Measurements from ENCODE around the gene CFAP74.
"Not testable (repeated sequence)": the region's sequence is repeated elsewhere in the genome, so short reads cannot be mapped to it uniquely, and the experiment has no call there.

CFAP74 gene

DNA sequence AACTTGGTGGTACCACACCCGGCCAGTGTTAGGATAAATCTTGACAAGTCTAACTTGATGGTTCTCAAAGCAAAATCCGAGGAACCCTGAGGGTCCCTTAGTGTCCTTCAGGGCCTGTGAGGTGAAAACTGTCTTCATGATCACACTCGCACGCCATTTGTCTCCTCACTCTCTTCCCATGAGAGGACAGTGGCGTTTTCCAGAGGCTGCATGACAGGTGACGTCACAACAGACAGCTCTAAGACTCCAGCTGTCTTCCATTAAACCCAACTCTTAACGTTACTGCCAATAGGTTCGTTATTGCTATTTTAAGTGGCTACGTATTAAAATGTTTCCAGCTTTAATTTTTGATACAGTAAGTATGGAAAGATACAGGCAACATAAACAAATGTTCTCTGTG, 13.8 kb downstream of the CFAP74 start:
- FAIRE-seq (no peak), DNase-seq (ENCODE audit: insufficient read length, low spot score) (no peak)

DNA sequence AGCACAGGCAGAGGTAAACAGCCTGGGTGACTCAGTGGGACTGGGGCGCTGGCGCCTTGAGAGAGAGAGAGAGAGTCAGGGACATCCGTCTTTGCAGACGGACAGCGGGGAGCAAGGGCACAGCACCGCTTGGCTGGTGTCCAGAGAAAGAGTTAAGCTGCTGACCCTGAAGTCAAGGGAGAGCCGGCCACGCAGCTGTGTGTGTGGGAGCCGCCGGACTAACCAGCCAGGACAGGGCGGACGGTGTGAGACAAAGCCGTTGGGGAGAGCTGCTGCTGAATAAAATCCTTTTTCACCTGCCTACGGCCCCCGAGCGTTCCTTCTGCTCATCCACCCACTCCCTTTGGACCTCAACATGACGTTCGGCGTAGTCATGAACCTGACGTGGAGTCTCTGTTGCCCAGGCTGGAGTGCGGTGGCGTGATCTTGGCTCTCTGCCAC, 14.5 kb downstream of the CFAP74 start:
- no peak for FAIRE-seq
- no peak for DNase-seq (ENCODE audit: insufficient read length, low spot score)

DNA sequence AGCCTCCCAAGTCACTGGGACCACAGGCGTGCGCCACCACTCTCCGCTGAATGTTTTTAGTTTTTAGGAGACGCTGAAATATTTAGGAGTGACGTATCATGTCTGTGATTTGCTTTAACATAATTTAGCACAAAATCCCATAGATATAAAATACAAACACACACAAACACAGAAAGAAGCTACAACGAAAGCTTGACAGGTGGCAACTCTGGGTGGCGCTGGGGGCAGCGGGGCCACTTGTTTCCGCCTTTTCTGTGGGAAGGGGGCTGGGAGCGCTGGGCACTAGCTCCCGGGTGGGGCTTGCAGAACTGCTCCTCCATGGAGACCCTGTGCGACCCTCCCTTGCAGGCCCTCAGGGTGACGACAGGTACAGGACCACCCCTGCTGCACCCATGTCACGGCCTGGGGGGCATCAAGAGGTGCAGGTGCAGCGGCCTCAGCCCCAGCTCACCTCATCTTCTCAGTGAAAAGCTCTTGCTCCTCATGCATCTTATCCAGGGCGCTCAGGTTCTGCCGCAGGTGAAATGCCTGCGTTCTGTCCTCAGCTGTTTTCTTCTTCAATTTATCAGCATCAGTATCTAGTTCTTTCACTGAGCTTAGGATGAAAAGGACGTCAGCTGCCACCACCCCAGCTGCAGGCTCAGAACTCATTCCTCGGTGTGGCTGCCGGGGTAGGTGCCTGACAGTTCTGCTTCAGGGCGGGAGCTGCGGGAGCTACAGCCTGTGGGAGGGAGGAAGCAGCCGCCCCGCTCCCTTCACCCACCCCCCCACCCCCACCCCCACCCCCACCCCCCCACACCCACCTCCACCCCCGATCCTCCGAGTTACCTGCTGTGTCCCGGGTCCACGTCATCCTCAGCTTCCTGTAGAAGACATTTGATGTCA, 15.3 kb downstream of the CFAP74 start:
- DNase-seq (ENCODE audit: insufficient read length, low spot score) (no peak), FAIRE-seq (no peak)

DNA sequence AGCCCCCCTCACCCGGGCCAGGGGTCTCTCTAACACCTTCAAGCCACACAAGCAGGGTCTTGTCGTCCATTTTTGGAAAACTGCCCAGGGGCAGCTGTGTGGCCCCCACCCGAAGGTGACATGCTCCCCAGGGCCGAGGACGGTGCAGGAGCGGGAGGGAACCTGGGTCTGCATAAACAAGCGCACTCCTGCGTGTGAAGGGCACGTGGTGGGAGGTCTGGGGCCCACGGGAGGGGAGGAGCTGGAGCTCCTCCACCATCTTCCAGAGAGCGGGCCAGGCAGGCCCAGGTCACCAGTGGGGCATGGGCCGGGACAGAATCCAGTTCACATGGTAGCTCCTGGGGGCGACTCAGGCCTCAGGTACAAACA, 16.5 kb downstream of the CFAP74 start:
- DNase-seq (ENCODE audit: insufficient read length, low spot score) (no peak), FAIRE-seq (no peak)

DNA sequence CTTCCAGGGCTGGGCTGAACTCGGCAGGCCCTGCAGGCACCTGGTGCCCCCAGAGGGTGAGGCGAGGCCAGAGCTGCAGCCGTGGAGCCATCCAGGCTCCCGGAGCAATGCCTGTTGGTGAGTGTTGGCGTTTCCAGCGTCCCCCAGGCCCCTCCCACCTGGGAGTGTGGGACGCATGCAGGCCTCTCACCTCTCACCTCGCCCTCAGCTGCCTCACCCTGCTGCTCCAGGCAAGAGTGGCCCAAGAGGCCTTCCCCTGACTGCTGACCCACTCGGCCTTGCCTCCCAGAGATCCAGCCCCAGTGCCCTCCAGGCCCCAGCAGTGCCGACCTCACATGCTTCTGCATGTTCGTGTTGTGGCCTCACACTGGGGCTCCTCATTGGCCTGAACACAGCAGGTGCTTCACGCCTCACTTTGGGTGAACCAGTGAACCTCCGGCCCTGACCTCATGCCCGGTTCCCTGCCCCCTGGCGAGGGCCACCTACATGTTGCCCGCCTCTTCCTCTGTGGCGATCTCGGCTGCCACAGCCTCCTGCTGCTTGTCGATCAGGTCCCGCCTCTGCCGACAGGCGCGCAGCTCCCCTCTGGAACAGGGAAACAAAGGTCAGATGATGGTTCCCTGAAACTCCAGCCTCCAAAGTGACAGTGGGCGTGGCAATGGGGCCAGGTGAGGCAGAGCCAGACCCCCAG, 17.0 kb downstream of the CFAP74 start:
- FAIRE-seq (no peak), DNase-seq (ENCODE audit: insufficient read length, low spot score) (no peak)

DNA sequence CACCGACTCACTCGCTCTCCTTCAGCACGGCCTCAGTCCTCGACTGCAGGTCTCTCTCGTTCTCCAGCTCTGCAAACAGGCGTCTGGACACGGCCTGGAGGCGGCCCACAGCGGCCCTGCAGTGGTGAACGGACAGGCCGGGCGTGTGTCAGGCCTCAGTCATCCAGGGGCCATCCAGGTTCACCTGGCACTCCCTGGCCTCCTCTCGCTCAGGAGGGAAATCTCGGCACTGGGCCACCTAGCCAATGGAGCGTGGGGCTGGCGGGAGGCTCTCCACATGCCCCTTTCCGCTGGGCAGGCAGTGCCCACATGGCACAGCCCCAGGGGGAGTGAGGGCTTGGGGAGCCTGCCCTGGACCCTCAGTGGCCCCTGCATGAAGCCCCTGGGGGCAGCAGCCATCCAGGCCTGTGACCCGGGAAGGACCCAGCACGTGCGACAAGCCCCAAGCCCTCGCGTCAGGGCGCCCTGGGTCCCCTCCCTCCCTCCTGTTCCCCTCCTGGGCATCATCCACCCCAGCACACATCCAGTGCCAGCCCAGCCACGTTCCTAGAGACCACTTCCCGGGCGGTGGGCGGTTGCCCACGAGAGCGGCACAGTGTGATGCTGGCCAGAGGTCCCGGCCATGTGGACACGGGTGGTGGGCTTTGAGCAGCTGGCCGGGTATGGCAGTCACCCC, 18.1 kb downstream of the CFAP74 start:
- FAIRE-seq: no peak

DNA sequence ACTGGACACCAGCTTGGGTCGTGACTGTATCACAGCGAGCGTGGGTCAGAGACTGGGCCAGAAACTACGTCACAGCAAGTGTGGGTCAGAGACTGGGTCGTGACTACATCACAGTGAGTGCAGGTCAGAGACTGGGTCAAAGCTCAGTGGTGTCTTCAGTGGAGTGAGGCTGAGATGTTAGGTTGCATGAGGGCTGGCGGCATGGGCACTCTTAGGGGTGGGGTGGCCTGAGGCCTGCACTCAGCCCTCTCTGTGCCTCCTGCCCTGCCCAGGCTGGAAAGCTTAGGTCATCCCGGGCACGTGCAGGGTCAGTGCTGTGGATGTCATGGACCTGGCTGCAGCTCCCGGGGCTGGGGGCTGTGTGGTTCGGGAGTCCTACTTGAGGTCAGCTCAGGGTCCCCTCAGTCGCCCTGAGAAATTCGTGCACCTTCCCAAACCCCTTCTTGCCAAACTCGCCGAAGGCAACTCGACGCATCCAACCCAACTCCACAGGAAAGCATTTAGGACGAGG, 19.0 kb downstream of the CFAP74 start:
- no peak for FAIRE-seq

More for the DNA sequence above, 18.1 kb downstream of the CFAP74 start:
- no peak for DNase-seq (ENCODE audit: insufficient read length, low spot score)

DNA sequence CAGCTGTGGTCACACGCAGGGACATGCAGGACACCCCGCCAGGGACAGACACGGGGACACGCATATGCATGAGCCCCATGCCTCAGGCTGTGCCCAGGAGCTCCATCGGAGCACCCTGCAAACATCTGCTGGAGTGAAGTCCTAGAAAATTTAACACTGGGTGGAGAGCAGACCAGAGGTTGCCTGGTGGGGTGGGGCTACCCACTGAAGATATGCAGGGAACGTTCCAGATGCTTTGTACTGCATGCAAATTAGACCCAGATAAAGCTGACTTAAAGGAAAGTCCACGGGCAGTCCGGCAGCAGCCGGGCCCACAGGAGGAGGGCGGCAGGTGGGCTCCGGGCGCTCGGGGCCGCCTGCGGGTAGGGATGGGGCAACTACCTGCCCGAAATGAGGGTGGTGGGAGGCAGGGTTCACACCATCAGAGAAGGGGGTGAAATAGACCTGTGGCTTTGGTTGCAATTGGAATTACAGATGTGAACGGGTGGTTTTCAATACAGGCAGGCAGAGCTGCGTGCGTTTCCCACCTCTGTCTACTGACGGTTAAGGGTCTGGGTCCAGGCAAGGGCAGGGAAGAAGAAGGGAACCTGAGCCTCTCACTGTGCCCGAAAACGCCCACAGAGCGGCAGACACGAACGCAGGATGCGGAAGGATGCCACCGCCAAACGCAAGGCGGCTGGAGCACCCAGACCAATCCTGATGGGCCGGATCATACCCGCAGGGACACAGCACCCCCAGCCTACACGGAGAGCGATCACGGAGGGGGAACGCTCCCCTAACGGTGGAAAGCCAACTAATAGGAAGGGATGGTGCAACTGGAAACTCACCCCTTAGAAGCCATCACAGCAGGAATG, 21.0 kb downstream of the CFAP74 start:
- no peak for FAIRE-seq
- no peak for DNase-seq (ENCODE audit: insufficient read length, low spot score)

More for the DNA sequence above, 19.0 kb downstream of the CFAP74 start:
- DNase-seq (ENCODE audit: insufficient read length, low spot score): no peak

DNA sequence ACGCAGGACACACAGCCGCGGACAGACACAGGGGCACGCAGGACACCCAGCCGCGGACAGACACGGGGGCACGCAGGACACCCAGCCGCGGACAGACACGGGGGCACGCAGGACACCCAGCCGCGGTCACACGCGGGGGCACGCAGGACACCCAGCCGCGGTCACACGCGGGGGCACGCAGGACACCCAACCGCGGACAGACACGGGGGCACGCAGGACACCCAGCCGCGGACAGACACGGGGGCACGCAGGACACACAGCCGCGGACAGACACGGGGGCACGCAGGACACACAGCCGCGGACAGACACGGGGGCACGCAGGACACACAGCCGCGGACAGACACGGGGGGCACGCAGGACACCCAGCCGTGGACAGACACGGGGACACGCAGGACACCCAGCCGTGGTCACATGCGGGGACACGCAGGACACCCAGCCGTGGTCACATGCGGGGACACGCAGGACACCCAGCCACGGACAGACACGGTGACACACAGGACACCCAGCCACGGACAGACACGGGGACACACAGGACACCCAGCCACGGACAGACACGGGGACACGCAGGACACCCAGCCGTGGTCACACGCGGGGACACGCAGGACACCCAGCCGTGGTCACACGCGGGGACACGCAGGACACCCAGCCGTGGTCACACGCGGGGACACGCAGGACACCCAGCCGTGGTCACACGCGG, 21.8 kb downstream of the CFAP74 start:
- DNase-seq (ENCODE audit: insufficient read length, low spot score); FAIRE-seq: not testable (repeated sequence)

DNA sequence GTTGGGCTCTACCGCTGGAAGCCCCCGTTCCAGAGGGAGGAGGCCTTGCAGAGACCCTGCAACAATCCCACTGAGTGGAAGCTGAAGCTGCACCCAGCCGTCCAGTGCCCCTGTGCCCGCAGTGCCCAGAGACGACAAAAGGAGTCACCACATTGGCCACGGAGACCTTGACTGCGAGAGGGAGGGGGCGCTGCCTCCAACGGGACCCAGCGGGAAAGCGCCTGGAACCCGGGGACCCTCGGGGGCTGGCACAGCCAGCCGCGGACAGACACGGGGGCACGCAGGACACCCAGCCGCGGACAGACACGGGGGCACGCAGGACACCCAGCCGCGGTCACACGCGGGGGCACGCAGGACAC, 22.5 kb downstream of the CFAP74 start:
- DNase-seq (ENCODE audit: insufficient read length, low spot score) (no peak), FAIRE-seq (no peak)

DNA sequence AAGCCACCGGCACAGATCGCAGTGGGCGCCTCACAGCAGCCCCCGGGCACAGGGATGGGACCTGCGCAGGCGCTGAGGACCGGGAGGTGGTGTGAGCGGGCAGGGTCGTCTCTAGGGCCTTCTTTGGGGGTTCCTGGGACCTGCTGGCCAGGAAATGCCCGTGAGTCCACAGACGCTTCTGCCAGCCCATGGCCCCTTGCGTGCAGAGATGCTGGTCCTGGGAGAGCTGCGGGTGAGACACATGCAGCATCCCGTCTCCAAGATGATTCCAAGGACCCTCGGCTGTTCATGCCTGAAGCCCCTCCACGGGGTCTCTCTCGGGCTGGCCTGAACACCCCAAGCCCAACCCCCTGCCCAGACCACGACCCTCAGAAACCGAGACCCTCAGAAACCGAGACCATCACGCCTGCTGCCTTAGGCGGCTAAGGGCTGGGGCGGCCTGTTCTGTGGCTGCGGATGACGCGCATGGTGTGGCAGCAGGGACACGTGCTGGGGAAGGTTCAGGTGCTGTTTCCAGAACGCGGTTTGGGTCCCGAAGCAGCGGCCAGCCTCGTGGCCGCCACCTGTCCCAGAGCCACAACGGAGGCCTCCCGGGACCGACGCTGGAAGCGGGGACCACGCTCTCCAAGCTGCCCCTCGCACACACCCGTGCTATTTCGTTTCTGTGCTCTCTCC, 23.0 kb downstream of the CFAP74 start:
- DNase-seq (ENCODE audit: insufficient read length, low spot score) (no peak), FAIRE-seq (no peak)

DNA sequence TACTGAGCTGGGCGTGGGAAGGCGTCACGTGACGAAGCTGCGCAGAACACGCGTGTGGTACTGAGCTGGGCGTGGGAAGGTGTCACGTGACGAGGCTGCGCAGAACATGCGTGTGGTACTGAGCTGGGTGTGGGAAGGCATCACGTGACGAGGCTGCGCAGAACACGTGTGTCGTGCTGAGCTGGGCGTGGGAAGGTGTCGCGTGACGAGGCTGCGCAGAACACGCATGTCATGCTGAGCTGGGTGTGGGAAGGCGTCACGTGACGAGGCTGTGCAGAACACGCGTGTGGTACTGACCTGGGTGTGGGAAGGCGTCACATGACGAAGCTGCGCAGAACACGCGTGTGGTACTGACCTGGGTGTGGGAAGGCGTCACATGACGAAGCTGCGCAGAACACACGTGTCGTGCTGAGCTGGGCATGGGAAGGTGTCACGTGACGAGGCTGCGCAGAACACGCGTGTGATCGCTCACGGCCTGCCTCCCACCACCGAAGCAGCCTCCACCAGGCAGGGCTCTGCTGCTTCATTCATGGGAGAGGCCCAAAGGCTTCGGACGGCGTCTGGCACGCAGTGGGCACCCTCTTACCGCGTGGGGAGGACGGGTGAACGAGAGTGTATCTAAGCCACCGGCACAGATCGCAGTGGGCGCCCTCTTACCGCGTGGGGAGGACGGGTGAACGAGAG, 24.0 kb downstream of the CFAP74 start:
- no peak for DNase-seq (ENCODE audit: insufficient read length, low spot score)
- FAIRE-seq: no peak

DNA sequence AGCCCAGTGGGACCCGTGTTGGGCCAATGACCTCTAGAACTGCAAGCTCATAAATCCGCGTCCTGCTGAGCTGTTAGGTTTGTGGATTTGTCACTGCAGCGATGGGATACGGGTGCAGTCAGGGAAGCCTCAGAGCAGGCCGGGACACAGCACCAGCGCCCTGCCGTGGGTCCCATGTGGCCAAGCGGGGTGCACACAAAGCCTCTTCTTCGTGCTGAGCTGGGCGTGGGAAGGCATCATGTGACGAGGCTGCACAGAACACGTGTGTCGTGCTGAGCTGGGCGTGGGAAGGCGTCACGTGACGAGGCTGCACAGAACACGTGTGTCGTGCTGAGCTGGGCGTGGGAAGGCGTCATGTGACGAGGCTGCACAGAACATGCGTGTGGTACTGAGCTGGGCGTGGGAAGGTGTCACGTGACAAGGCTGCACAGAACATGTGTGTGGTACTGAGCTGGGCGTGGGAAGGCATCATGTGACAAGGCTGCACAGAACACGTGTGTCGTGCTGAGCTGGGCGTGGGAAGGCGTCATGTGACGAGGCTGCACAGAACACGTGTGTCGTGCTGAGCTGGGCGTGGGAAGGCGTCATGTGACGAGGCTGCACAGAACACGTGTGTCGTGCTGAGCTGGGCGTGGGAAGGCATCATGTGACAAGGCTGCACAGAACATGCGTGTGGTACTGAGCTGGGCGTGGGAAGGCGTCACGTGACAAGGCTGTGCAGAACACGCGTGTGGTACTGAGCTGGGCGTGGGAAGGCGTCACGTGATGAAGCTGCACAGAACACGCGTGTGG, 24.7 kb downstream of the CFAP74 start:
- peak; percentile 52 for FAIRE-seq
- DNase-seq (ENCODE audit: insufficient read length, low spot score): not testable (repeated sequence)

DNA sequence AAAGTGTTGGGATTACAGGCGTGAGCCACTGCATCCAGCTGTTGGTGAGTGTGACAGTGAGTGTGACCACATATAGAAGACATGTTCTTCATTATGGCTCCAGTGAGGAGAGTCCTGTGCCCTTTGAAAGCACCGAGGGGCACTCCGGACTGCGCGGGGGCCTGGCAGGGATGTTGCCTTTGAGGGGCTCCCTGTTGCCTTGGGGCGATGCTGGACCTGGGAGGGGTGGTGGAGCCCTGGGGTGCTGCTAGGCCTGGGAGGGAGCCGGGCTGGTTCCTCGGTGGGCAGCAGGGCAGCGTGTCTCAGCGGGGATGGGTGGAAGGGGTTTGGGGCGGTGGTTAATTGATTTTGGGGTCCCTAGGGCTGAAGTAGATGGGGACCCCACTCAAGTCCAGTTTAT, 25.5 kb downstream of the CFAP74 start:
- FAIRE-seq (no peak), DNase-seq (ENCODE audit: insufficient read length, low spot score) (no peak)

DNA sequence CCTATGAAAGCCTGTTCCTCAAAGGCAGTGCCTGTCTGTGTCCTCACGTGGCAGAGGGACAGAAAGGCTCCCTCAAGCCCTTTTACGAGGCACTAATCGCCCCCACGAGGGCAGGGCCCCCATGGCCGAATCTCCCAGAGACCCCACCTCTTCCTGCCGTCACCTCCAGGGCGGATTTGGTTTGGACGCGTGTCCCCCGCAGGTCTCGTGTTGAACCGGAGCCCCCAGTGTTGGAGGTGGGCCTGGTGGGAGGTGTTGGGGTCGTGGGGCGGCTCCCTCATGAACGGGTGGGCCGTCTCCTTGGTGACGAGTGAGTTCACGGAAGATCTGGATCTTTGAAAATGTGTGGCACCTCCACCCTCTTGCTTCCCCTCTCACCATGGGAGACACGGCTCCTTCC, 27.6 kb downstream of the CFAP74 start:
- no peak for DNase-seq (ENCODE audit: insufficient read length, low spot score)

DNA sequence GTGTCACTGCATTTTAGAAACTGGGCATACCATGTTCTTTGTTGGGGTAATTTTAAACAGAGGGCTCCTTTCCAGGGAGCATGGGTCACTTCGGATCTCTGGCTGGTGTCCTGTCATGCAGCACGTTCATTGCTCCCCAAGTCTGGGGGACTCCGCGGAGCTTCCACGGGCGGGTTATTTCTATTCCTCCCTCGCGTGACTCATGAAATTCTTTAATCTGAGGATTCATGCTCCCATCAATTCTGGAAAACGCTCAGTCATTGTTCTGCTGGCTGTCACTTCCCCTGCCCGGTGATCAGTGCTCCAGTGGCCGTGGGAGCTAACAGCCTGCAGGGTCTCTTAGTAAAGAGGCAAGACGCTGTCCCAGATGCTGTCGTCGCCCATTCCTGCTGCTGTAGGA, 28.1 kb downstream of the CFAP74 start:
- no peak for FAIRE-seq
- no peak for DNase-seq (ENCODE audit: insufficient read length, low spot score)

More for the DNA sequence above, 27.6 kb downstream of the CFAP74 start:
- no peak for FAIRE-seq

DNA sequence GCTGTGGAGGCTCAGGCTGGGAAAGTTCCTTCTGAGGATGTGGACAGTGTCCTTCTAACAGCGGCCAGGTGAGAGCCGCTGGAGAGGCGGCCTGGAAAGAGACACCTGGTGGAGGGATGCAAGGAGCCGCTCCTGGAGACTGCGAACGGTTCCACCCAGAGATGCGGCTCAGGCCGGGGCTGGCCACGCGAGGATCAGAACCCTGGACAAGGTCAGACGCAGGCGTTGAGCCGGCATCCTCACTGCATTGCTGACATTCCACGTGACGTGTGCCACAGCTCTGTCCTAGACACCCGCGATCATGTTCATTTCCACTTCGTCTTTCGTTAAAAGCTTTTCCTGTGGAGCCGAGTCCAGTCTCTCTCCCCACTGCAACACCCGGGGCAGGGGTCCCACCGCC, 28.8 kb downstream of the CFAP74 start:
- FAIRE-seq: no peak
- no peak for DNase-seq (ENCODE audit: insufficient read length, low spot score)
